ENCODE data around the gene MAP6D1. TPM values are rescaled to one million over a fixed set of nuclear protein-coding genes. Genes with fewer than 3 reads are reported as not detected.

Gene MAP6D1
- total and polyA plus RNA-seq, 12 donors, result 0.94 to 4.5 (median 2.4) TPM; not detected in 1

DNA sequence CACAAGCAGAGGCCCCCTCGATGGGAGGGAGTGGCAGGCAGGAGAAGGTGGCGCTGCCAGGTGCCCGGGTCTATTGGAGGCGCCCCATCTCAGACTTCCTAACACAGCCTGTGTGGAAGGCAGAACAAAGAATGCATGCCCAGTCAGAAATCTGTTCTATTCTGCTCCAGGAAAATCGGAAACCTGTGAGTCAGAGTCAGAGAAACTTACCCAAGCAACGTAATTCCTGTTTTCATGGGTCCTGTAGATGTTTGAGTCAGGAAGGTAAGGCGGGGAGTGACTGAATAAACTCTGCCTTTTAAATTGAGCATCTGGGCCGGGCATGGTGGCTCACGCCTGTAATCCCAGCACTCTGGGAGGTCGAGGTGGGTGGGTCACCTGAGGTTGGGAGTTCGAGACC lies 13.7 kb downstream of the MAP6D1 start:
- Histone ChIP-seq H3K4me3 (no peak overlapping the region), H3K27ac (no peak overlapping the region), H3K27me3 (no peaks in the 10 kb centered on the region), H3K36me3 (peaks cover 0 to 85% (median 51%) of the 10 kb centered on the region in 9 donors), H3K9me3 (no peaks in the 10 kb centered on the region), H3K4me1 (no peaks in the 10 kb centered on the region)
- TF ChIP-seq, protein P1, sequence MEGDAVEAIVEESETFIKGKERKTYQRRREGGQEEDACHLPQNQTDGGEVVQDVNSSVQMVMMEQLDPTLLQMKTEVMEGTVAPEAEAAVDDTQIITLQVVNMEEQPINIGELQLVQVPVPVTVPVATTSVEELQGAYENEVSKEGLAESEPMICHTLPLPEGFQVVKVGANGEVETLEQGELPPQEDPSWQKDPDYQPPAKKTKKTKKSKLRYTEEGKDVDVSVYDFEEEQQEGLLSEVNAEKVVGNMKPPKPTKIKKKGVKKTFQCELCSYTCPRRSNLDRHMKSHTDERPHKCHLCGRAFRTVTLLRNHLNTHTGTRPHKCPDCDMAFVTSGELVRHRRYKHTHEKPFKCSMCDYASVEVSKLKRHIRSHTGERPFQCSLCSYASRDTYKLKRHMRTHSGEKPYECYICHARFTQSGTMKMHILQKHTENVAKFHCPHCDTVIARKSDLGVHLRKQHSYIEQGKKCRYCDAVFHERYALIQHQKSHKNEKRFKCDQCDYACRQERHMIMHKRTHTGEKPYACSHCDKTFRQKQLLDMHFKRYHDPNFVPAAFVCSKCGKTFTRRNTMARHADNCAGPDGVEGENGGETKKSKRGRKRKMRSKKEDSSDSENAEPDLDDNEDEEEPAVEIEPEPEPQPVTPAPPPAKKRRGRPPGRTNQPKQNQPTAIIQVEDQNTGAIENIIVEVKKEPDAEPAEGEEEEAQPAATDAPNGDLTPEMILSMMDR (IDR thresholded peaks at IDR 0.05), result no peak
- ATAC-seq (no peak), DNase-seq (no peak)
- intact Hi-C loops (cut with DNase I), result no loop called here
- WGBS, 2 donors, result 94 to 97% methylated on average over 11 of the region's 11 CpGs

DNA sequence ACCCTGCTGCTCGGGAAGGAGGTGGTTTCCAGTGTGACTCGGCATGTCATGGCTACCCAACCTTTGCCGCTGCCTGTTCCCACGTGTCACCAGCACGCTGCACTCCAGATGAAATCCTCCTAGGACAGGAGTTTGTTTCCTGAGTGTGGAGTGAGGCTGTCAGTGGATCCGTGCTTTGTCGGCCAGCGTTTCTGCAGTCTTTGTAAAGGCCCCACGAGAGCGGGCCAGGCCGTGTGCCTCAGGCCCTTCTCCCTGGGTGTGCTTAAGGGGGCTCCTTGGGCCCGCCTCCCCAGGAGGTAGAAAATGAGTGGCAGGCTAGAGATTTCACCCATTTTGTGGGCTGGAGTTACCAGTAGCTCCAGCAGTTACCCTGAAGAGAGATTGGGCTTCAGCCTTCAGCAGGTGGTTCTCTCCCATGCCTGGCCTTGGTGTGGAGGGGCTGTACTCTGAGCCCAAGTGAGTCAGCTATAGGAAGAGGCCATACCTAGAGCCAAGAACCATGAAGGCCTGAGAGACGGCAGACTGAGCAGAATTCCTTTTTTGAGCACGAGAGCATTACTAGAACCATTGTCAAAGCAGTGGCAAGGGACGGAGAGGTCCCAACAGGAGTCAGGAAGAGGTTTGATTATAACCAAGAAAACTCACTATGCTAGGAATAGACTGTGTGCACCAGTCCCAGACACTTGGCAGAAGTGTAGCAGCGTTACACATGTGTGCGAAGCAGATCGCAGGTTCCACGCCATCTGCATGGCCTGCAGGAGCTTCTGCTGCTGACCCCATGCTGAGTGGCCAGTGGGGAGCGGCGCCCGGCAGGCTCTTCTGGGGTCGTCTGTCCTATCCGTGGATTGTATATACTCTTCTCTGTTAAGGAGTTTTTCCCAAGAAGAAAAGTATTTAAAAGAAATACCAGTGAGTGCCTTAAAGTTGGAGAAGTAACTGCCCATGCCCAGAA lies 14.5 kb downstream of the MAP6D1 start:
- no peaks in the 10 kb centered on the region for H3K4me1 ChIP-seq
- H3K36me3 ChIP-seq, result peaks cover 0 to 89% (median 51%) of the 10 kb centered on the region in 9 donors
- no peak for DNase-seq
- H3K27ac ChIP-seq, result no peak overlapping the region
- no peaks in the 10 kb centered on the region for H3K27me3 ChIP-seq
- no peak overlapping the region for H3K4me3 ChIP-seq
- WGBS, 2 donors, result 88 to 92% methylated on average over 24 of the region's 24 CpGs
- no peaks in the 10 kb centered on the region for H3K9me3 ChIP-seq
- TF ChIP-seq, protein P1 (IDR thresholded peaks at IDR 0.05), result no peak
- ATAC-seq, result no peak
- intact Hi-C loops (cut with DNase I), result no loop called here

DNA sequence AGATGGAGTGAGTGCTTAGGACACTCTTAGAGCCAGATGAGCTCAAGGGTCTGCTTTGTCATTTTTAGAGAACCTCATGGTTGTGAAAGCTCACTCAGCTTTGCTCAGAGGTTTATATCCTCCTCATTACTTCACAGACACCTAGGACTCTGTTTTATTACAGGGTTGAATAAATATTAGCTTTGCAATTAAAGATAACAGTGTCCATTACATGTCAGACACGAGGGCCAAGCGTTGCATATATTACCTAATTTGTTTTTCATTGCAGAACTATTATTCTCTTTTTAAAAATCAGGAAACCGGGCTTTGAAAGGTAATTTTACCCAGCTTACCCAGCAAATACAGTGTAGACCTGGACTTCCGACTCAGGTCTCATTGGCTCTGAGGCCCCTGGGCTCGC lies 16.1 kb downstream of the MAP6D1 start:
- 91 to 92% methylated on average over 5 of the region's 5 CpGs for WGBS, 2 donors
- no peak overlapping the region for H3K27ac ChIP-seq
- ATAC-seq (no peak), DNase-seq (no peak)
- no peaks in the 10 kb centered on the region for H3K4me1 ChIP-seq
- intact Hi-C loops (cut with DNase I), result no loop called here
- no peaks in the 10 kb centered on the region for H3K9me3 ChIP-seq
- H3K27me3 ChIP-seq, result no peaks in the 10 kb centered on the region
- peaks cover 0 to 95% (median 63%) of the 10 kb centered on the region in 9 donors for H3K36me3 ChIP-seq
- no peak overlapping the region for H3K4me3 ChIP-seq
- TF ChIP-seq, protein P1 (IDR thresholded peaks at IDR 0.05), result no peak

DNA sequence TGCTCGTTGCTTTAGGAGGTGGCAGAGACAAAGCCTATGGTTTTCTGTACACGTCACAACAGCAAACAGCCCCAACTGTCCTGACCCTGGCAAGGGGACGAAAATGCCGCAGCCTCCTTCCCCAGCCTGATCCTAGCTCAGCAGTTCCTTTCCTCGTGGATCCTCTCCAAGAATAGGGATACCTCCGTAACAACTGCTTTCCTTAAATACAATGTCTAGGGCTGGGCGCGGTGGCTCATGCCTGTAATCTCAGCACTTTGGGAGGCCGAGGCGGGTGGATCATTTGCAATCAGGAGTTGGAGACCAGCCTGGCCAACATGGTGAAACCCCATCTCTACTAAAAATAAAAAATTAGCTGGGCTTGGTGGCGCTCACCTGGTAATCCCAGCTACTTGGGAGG lies 17.0 kb downstream of the MAP6D1 start:
- Histone ChIP-seq H3K4me3 (no peak overlapping the region), H3K27me3 (no peaks in the 10 kb centered on the region), H3K27ac (no peak overlapping the region), H3K4me1 (no peaks in the 10 kb centered on the region), H3K9me3 (no peaks in the 10 kb centered on the region), H3K36me3 (peaks cover 0 to 100% (median 68%) of the 10 kb centered on the region in 9 donors)
- DNase-seq (no peak), ATAC-seq (no peak)
- 94 to 95% methylated on average over 11 of the region's 11 CpGs for WGBS, 2 donors
- intact Hi-C loops (cut with DNase I), result no loop called here
- TF ChIP-seq, protein P1 (IDR thresholded peaks at IDR 0.05), result no peak
